Osteoblast (primary cell): Measurements from ENCODE around the gene FAM13A. TPM values are rescaled to one million over a fixed set of nuclear protein-coding genes. Genes with fewer than 3 reads are reported as not detected.

Source experiments
- DNase-seq: peaks from one replicate; pipeline ENCODE4 v3.0.0; 2011; ENCODE audit warnings: low spot score, mixed read lengths; ENCODE audit not compliant: insufficient read length; ENCODE audit errors: missing footprints
- H2AFZ ChIP-seq: 2 replicates; pipeline ENCODE4 v1.6.0; 2011; ENCODE audit warnings: mild to moderate bottlenecking, low read length
- H3K27ac ChIP-seq: 2 replicates; pipeline ENCODE4 v1.5.1; 2011; ENCODE audit warnings: mild to moderate bottlenecking, low read depth, low read length, moderate library complexity
- H3K27me3 ChIP-seq: 2 replicates; pipeline ENCODE4 v1.6.0; 2012; ENCODE audit warnings: mild to moderate bottlenecking, control low read depth, inconsistent platforms, low read length, moderate library complexity; ENCODE audit not compliant: insufficient read depth
- H3K36me3 ChIP-seq: 2 replicates; pipeline ENCODE4 v1.5.1; 2011; ENCODE audit warnings: mild to moderate bottlenecking, low read length, control low read depth, moderate library complexity; ENCODE audit not compliant: insufficient read depth
- H3K4me1 ChIP-seq: 2 replicates; pipeline ENCODE4 v1.5.1; 2011; ENCODE audit warnings: mild to moderate bottlenecking, low read length, control low read depth, moderate library complexity; ENCODE audit not compliant: insufficient read depth
- H3K4me2 ChIP-seq: 2 replicates; pipeline ENCODE4 v1.6.0; 2011; ENCODE audit warnings: mild to moderate bottlenecking, low read length; ENCODE audit not compliant: insufficient read depth
- H3K4me3 ChIP-seq: fragments of 200-600 bp; sonication (generic); 3 replicates; pipeline ENCODE4 v1.5.1; 2012; ENCODE audit warnings: mild to moderate bottlenecking, low read length, inconsistent platforms; ENCODE audit not compliant: insufficient read depth
- H3K79me2 ChIP-seq: 2 replicates; pipeline ENCODE4 v1.6.0; 2012; ENCODE audit warnings: mild to moderate bottlenecking, low read length, control low read depth, inconsistent platforms; ENCODE audit not compliant: insufficient read depth
- H3K9me3 ChIP-seq: 2 replicates; pipeline ENCODE4 v1.5.1; 2011; ENCODE audit warnings: low read depth, low read length, control low read depth
- H4K20me1 ChIP-seq: 2 replicates; pipeline ENCODE4 v1.6.0; 2012; ENCODE audit warnings: mild to moderate bottlenecking, low read length, control low read depth; ENCODE audit not compliant: insufficient read depth
- total RNA-seq: library from RNA; depleted of rRNA; stranded (reverse); fragments of >200 nt; gene quantifications from 2 replicates; pipeline ENCODE4 v1.2.3, GENCODE V29; 2012
- TF ChIP-seq, protein P1 (sequence below): IDR thresholded peaks from 2 replicates; pipeline ENCODE4 v1.5.1; 2011; ENCODE audit warnings: mild to moderate bottlenecking, low read depth, low read length, moderate library complexity; ENCODE audit errors: extremely low read depth

Gene FAM13A
- total RNA-seq, 1 donor: 18.8 TPM

DNA sequence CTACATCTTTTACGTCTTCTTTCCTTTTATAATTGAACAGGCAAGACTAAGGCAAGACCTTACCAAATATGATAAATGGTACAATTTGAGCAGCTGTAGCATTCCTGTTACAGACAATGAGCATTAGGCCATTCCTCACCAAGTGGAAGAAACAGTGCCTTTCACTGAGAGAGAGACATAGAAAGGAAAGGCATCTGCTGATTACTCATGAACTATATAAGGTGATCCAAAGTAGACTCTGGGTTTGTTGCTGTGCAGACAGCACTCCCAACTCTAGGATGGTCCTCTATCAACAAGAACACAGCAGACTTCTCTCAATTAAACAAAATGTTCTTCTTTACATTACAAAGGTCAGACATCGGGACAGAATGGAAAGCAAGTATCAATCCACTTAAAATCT lies 91.9 kb downstream of the FAM13A start:
- DNase-seq: no peak
- H3K4me3 ChIP-seq: no peak overlapping the region

DNA sequence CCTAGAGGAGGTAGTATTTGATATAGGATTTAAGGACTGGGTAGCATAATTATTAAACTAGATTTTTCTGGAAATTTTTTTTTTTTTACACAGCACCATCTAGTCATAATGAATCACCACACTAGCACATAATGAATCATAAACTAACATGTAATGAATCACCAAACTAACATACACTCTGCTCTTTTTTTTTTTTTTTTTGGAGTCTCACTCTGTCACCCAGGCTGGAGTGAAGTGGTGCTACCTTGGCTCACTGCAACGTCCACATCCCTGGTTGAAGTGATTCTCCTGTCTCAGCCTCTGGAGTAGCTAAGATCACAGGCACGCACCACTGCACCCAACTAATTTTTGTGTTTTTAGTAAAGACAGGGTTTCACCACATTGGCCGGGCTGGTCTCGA lies 92.5 kb downstream of the FAM13A start:
- no peaks in the 10 kb centered on the region for H3K79me2 ChIP-seq
- H3K36me3 ChIP-seq: no peaks in the 10 kb centered on the region
- DNase-seq: no peak
- H3K4me1 ChIP-seq: peaks cover 10% of the 10 kb centered on the region
- no peak overlapping the region for H3K4me3 ChIP-seq
- H2AFZ ChIP-seq: no peak overlapping the region
- peak overlapping the region; percentile 75 for H3K27ac ChIP-seq
- H4K20me1 ChIP-seq: no peaks in the 10 kb centered on the region
- H3K4me2 ChIP-seq: peak overlapping the region; percentile 55
- no peaks in the 10 kb centered on the region for H3K9me3 ChIP-seq
- TF ChIP-seq, protein P1, sequence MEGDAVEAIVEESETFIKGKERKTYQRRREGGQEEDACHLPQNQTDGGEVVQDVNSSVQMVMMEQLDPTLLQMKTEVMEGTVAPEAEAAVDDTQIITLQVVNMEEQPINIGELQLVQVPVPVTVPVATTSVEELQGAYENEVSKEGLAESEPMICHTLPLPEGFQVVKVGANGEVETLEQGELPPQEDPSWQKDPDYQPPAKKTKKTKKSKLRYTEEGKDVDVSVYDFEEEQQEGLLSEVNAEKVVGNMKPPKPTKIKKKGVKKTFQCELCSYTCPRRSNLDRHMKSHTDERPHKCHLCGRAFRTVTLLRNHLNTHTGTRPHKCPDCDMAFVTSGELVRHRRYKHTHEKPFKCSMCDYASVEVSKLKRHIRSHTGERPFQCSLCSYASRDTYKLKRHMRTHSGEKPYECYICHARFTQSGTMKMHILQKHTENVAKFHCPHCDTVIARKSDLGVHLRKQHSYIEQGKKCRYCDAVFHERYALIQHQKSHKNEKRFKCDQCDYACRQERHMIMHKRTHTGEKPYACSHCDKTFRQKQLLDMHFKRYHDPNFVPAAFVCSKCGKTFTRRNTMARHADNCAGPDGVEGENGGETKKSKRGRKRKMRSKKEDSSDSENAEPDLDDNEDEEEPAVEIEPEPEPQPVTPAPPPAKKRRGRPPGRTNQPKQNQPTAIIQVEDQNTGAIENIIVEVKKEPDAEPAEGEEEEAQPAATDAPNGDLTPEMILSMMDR: no peak
- no peaks in the 10 kb centered on the region for H3K27me3 ChIP-seq

More for the DNA sequence above, 91.9 kb downstream of the FAM13A start:
- Histone ChIP-seq H3K9me3 (no peaks in the 10 kb centered on the region), H3K27me3 (no peaks in the 10 kb centered on the region), H3K79me2 (no peaks in the 10 kb centered on the region), H4K20me1 (no peaks in the 10 kb centered on the region), H2AFZ (no peak overlapping the region), H3K4me1 (peaks cover 10% of the 10 kb centered on the region), H3K27ac (no peak overlapping the region), H3K4me2 (no peak overlapping the region), H3K36me3 (no peaks in the 10 kb centered on the region)
- TF ChIP-seq, protein P1: no peak

- peak overlapping the region; percentile 55 for H3K4me2 ChIP-seq
- H3K27me3 ChIP-seq: no peaks in the 10 kb centered on the region
- H3K4me3 ChIP-seq: no peak overlapping the region
- H2AFZ ChIP-seq: no peak overlapping the region
- no peaks in the 10 kb centered on the region for H4K20me1 ChIP-seq
- H3K4me1 ChIP-seq: peaks cover 10% of the 10 kb centered on the region
- H3K27ac ChIP-seq: peak overlapping the region; percentile 75
- TF ChIP-seq, protein P1: no peak
- H3K79me2 ChIP-seq: no peaks in the 10 kb centered on the region
- H3K36me3 ChIP-seq: no peaks in the 10 kb centered on the region
- no peak for DNase-seq
- H3K9me3 ChIP-seq: no peaks in the 10 kb centered on the region
These were observed 93.2 kb downstream of the FAM13A start for GRCh38 chr4:88963817-88964216.

GRCh38 chr4:88962396-88962795 lies 94.6 kb downstream of the FAM13A start:
- H3K4me1 ChIP-seq: peaks cover 10% of the 10 kb centered on the region
- no peak overlapping the region for H3K4me2 ChIP-seq
- DNase-seq: no peak
- H3K27ac ChIP-seq: no peak overlapping the region
- TF ChIP-seq, protein P1: no peak
- H3K4me3 ChIP-seq: no peak overlapping the region
- H3K79me2 ChIP-seq: no peaks in the 10 kb centered on the region
- H3K9me3 ChIP-seq: no peaks in the 10 kb centered on the region
- no peaks in the 10 kb centered on the region for H3K27me3 ChIP-seq
- H4K20me1 ChIP-seq: no peaks in the 10 kb centered on the region
- H2AFZ ChIP-seq: no peak overlapping the region
- H3K36me3 ChIP-seq: no peaks in the 10 kb centered on the region
